Stimulated activated effector memory CD8-positive, alpha-beta T cell treated with anti-CD3 and anti-CD28 coated beads, Interleukin-12 subunit alpha, Interleukin-12 subunit beta, amount 100 ng/mL, for 72 hours (primary cell): ENCODE results near the gene ATG7.
A peak's percentile ranks its signal among the peaks of the same experiment; 100 is the strongest.

Source experiments
- ATAC-seq: fragments of 150-1000 bp; cut with Tn5 transposase; 2 replicates; pipeline ENCODE4 v1.10.0; 2021
- DNase-seq, 2 donors: peaks; one replicate each; pipeline ENCODE4 v3.0.0; 2021 to 2022; ENCODE audit warnings: low spot score in 2 of 2
- H3K27ac Mint-ChIP-seq: one replicate; pipeline ENCODE4 v1.8.0; 2022; ENCODE audit warnings: mild to moderate bottlenecking, mixed read lengths
- H3K36me3 Mint-ChIP-seq: one replicate; pipeline ENCODE4 v1.8.0; 2022; ENCODE audit warnings: mild to moderate bottlenecking, mixed read lengths
- H3K4me1 Mint-ChIP-seq: one replicate; pipeline ENCODE4 v1.8.0; 2022; ENCODE audit warnings: mixed read lengths
- H3K4me3 Mint-ChIP-seq: one replicate; pipeline ENCODE4 v1.8.0; 2022; ENCODE audit warnings: mild to moderate bottlenecking, mixed read lengths
- H3K9me3 Mint-ChIP-seq: one replicate; pipeline ENCODE4 v1.8.0; 2022; ENCODE audit warnings: mixed read lengths

The ATG7 gene

GRCh38 chr3:11534011-11534792, 262.0 kb downstream of the ATG7 start:
- Mint-ChIP-seq H3K4me3 (no peak overlapping the region), H3K36me3 (peaks cover 10% of the 10 kb centered on the region), H3K27ac (no peak overlapping the region), H3K9me3 (no peaks in the 10 kb centered on the region), H3K4me1 (peaks cover 6% of the 10 kb centered on the region)
- DNase-seq (no peak), ATAC-seq (no peak)

- H3K4me3 Mint-ChIP-seq = no peak overlapping the region
- H3K4me1 Mint-ChIP-seq = peaks cover 6% of the 10 kb centered on the region
- H3K9me3 Mint-ChIP-seq = no peaks in the 10 kb centered on the region
- H3K36me3 Mint-ChIP-seq = peaks cover 10% of the 10 kb centered on the region
- DNase-seq = no peak
- ATAC-seq = no peak
- H3K27ac Mint-ChIP-seq = no peak overlapping the region
Measured at GRCh38 chr3:11534793-11535101, 262.6 kb downstream of the ATG7 start.

GRCh38 chr3:11535243-11535960, 263.2 kb downstream of the ATG7 start:
- no peak for ATAC-seq
- no peak for DNase-seq
- no peak overlapping the region for H3K4me3 Mint-ChIP-seq
- H3K36me3 Mint-ChIP-seq = peaks cover 10% of the 10 kb centered on the region
- peaks cover 6% of the 10 kb centered on the region for H3K4me1 Mint-ChIP-seq
- H3K27ac Mint-ChIP-seq = no peak overlapping the region
- H3K9me3 Mint-ChIP-seq = no peaks in the 10 kb centered on the region

GRCh38 chr3:11536132-11536935, 264.1 kb downstream of the ATG7 start:
- Mint-ChIP-seq H3K36me3 (peaks cover 5% of the 10 kb centered on the region), H3K27ac (peak overlapping the region; percentile 24), H3K9me3 (no peaks in the 10 kb centered on the region), H3K4me1 (peaks cover 6% of the 10 kb centered on the region), H3K4me3 (no peak overlapping the region)
- no peak for DNase-seq
- ATAC-seq = no peak

GRCh38 chr3:11536936-11537612, 264.9 kb downstream of the ATG7 start:
- Mint-ChIP-seq H3K27ac (peak overlapping the region; percentile 24), H3K4me1 (peaks cover 3% of the 10 kb centered on the region), H3K9me3 (no peaks in the 10 kb centered on the region), H3K36me3 (peaks cover 3% of the 10 kb centered on the region), H3K4me3 (no peak overlapping the region)
- ATAC-seq = no peak
- no peak for DNase-seq

- Mint-ChIP-seq H3K27ac (no peak overlapping the region), H3K4me1 (no peaks in the 10 kb centered on the region), H3K9me3 (no peaks in the 10 kb centered on the region), H3K4me3 (no peak overlapping the region), H3K36me3 (no peaks in the 10 kb centered on the region)
- ATAC-seq = no peak
- no peak for DNase-seq
Measured at GRCh38 chr3:11538581-11538980, 266.4 kb downstream of the ATG7 start.

GRCh38 chr3:11539218-11539617, 267.0 kb downstream of the ATG7 start:
- Mint-ChIP-seq H3K4me1 (no peaks in the 10 kb centered on the region), H3K4me3 (no peak overlapping the region), H3K36me3 (no peaks in the 10 kb centered on the region), H3K9me3 (no peaks in the 10 kb centered on the region), H3K27ac (peak overlapping the region; percentile 16)
- DNase-seq (no peak), ATAC-seq (no peak)

- no peaks in the 10 kb centered on the region for H3K9me3 Mint-ChIP-seq
- no peaks in the 10 kb centered on the region for H3K4me1 Mint-ChIP-seq
- ATAC-seq (no peak), DNase-seq (no peak)
- peak overlapping the region; percentile 16 for H3K27ac Mint-ChIP-seq
- no peak overlapping the region for H3K4me3 Mint-ChIP-seq
- H3K36me3 Mint-ChIP-seq = no peaks in the 10 kb centered on the region
Measured at GRCh38 chr3:11539677-11540076, 267.5 kb downstream of the ATG7 start.

GRCh38 chr3:11541321-11542303, 269.4 kb downstream of the ATG7 start:
- H3K4me3 Mint-ChIP-seq = no peak overlapping the region
- DNase-seq (no peak), ATAC-seq (no peak)

GRCh38 chr3:11542551-11542950, 270.4 kb downstream of the ATG7 start:
- H3K4me3 Mint-ChIP-seq = no peak overlapping the region
- ATAC-seq = no peak
- H3K9me3 Mint-ChIP-seq = peaks cover 4% of the 10 kb centered on the region
- no peak overlapping the region for H3K27ac Mint-ChIP-seq
- H3K4me1 Mint-ChIP-seq = no peaks in the 10 kb centered on the region
- no peak for DNase-seq
- H3K36me3 Mint-ChIP-seq = peaks cover 5% of the 10 kb centered on the region

More at GRCh38 chr3:11541321-11542303, 269.4 kb downstream of the ATG7 start:
- no peaks in the 10 kb centered on the region for H3K9me3 Mint-ChIP-seq
- peaks cover under 1% of the 10 kb centered on the region for H3K36me3 Mint-ChIP-seq
- peak overlapping the region; percentile 52 for H3K27ac Mint-ChIP-seq
- no peaks in the 10 kb centered on the region for H3K4me1 Mint-ChIP-seq

GRCh38 chr3:11543141-11543947, 271.1 kb downstream of the ATG7 start:
- H3K9me3 Mint-ChIP-seq = peaks cover 4% of the 10 kb centered on the region
- H3K4me1 Mint-ChIP-seq = peaks cover under 1% of the 10 kb centered on the region
- H3K4me3 Mint-ChIP-seq = no peak overlapping the region
- DNase-seq (no peak), ATAC-seq (no peak)
- peaks cover 5% of the 10 kb centered on the region for H3K36me3 Mint-ChIP-seq
- H3K27ac Mint-ChIP-seq = peak overlapping the region; percentile 70

GRCh38 chr3:11543948-11544387, 271.8 kb downstream of the ATG7 start:
- Mint-ChIP-seq H3K4me1 (peaks cover 6% of the 10 kb centered on the region), H3K4me3 (no peak overlapping the region), H3K9me3 (peaks cover 4% of the 10 kb centered on the region), H3K27ac (peak overlapping the region; percentile 70), H3K36me3 (peaks cover 5% of the 10 kb centered on the region)
- no peak for DNase-seq
- no peak for ATAC-seq

- Mint-ChIP-seq H3K27ac (peak overlapping the region; percentile 70), H3K4me3 (no peak overlapping the region), H3K36me3 (peaks cover 5% of the 10 kb centered on the region), H3K9me3 (peaks cover 4% of the 10 kb centered on the region), H3K4me1 (peaks cover 9% of the 10 kb centered on the region)
- no peak for ATAC-seq
- no peak for DNase-seq
Measured at GRCh38 chr3:11544412-11545181, 272.4 kb downstream of the ATG7 start.
